ENCODE data around the gene KIF5B.
"Not testable (repeated sequence)": the region's sequence is repeated elsewhere in the genome, so short reads cannot be mapped to it uniquely, and the experiment has no call there.

The KIF5B gene

GRCh38 chr10:32059472-32059871 is 3.2 kb upstream of the KIF5B start:
- DNase-seq (ENCODE audit: low read depth), result no peak

DNA sequence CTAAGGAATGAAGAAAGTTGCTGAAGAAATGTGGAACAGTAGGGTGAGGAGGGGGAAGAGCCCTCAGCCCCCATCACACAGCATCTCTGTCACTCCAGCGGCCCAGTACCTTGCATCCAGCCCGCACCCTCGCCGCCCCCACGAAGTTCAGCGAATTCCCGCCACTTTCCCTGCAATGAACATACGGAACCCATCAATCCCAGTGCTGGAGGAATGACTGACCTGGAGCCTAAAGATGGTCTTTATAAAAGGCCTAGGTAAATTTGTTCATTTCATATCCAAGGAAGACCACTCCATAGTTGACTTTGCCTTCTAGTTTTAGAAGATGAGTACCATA is 779 bp upstream of the KIF5B start:
- DNase-seq (ENCODE audit: low read depth), result no peak

- DNase-seq (ENCODE audit: low read depth), result peak; percentile 63
Observed at GRCh38 chr10:32055478-32056135, 618 bp downstream of the KIF5B start.

DNA sequence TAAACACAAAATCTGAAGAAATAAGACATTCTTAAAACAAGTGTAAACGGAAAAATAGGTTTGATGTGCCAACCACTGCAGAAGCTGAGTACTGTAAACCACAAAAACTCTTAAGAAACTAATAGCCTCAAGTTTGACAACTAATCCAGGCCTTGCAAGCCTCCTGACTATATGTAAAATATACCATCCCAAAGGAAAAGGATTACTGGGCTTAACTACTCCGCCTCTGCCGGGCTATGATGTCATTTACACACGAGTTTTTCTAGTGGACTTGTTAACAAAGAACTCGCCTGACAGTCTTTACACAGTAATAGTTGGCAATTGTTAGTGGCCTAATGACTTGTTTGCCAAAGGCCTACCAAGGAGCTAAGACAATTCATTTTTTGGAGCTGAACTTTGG is 2.1 kb downstream of the KIF5B start:
- DNase-seq (ENCODE audit: low read depth), result peak; percentile 66

DNA sequence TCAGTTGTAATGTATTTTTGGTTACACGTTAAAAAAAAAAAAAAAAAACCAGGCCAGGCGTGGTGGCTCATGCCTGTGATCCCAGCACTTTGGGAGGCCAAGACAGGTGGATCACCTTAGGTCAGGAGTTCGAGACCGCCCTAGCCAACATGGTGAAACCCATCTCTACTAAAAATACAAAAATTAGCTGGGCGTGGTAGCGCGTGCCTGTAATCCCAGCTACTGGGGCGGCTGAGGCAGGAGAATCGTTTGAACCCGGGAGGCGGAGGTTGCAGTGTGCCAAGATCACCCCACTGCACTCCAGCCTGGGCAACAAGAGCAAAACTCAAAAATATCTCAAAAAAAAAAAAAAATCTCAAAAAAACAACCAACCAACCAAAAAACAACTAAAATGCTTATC is 2.8 kb downstream of the KIF5B start:
- not testable (repeated sequence) for DNase-seq (ENCODE audit: low read depth)

DNA sequence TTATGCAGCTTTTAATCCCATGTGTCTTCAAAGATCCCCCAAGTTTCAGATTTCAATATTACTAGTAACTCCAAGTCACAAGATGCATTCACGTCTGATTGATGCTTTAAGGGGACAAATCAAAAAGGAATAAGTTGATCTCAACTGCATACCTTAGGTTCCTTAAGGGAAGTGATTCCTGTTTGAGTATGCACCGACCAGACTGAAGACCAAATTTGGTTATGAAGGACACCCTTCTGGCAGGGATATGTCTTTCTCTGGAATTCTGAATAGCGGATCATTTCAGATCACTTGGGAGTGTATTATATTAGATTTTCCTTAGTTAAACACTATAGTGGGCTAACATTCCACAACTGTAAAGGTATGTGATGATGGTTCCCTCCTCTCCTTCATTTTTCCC is 4.3 kb downstream of the KIF5B start:
- DNase-seq (ENCODE audit: low read depth), result peak; percentile 47

GRCh38 chr10:32050177-32050576 is 6.0 kb downstream of the KIF5B start:
- DNase-seq (ENCODE audit: low read depth), result no peak

DNA sequence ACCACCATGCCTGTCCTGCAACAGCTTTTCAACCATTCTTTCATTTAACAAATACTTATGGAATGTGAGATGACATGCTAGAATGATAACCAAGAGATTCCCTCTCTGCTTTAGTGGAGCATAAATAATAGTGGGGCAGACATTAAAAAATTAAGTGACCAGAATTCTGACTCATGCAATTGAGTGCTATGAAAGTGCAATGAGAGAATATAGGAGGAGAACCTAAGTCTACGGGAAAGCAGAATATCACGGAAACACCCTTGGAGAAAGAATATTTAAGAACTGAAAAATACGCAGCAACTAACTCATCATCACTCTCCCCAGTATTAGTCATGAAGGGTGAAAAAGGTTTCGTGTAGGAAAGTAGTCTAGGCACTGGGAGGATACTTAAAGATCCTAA is 7.1 kb downstream of the KIF5B start:
- DNase-seq (ENCODE audit: low read depth), result peak; percentile 77

- DNase-seq (ENCODE audit: low read depth), result no peak
Observed at GRCh38 chr10:32048282-32048681, 7.9 kb downstream of the KIF5B start.

DNA sequence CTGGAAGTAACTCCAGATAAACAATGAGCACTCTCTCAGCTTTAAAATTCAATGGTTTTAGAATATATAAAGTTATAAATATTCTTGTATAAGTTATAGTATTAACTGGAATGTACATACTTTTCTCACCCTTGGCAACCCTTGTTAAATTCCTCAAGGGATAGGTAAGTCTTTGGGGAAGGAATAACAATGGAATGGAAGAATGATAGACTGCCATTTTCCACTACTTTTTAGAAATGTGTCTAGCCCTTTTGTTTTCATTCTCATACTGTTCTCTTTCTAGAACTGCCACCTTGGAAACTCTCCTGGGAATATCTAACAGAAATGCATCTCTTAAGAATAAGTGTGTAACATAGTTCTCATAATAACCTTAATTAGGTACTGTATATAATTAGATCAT is 8.3 kb downstream of the KIF5B start:
- DNase-seq (ENCODE audit: low read depth), result no peak

GRCh38 chr10:32046151-32046550 is 10.1 kb downstream of the KIF5B start:
- DNase-seq (ENCODE audit: low read depth), result no peak

GRCh38 chr10:32042730-32043129 is 13.5 kb downstream of the KIF5B start:
- DNase-seq (ENCODE audit: low read depth), result peak; percentile 88

GRCh38 chr10:32041290-32042028 is 14.8 kb downstream of the KIF5B start:
- DNase-seq (ENCODE audit: low read depth), result peak; percentile 27

- DNase-seq (ENCODE audit: low read depth), result no peak
Observed at GRCh38 chr10:32039734-32040133, 16.5 kb downstream of the KIF5B start.

DNA sequence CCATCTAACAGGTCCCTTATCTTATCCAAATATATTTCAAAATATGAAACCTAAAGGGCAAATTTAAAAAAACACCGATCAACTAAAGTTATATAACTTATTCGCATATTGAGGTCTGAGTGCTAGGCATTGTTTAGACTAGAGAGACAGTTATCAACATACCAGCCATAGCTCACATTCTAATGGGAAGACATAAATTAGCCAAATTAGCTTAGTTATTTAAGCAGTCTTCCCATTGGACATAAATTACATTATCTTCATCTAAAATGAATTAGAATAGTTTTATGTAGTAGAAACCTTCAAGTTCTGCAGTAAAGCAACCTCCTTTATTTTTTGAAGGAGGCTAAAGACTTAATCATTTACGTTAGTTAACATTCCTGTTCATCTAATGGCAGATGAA is 17.4 kb downstream of the KIF5B start:
- peak; percentile 68 for DNase-seq (ENCODE audit: low read depth)

DNA sequence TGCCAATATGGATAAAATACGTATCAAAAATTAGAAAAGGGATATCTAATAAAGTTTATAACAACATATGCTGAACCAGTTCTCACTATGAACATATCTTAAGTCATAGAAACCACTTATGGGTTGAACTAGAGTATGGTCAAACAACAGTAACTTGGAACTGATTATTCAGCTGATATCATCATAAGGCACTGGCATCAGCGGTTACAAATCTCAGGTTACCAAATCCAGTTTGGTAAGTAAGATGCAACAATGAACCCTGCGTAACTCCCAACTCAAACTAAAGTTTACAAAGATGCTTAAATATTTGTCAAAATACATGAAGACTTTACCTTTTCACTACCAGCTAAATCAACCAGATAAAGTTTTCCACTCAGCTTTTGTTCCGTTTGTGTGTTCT is 19.3 kb downstream of the KIF5B start:
- no peak for DNase-seq (ENCODE audit: low read depth)

GRCh38 chr10:32035038-32035437 is 21.2 kb downstream of the KIF5B start:
- no peak for DNase-seq (ENCODE audit: low read depth)

DNA sequence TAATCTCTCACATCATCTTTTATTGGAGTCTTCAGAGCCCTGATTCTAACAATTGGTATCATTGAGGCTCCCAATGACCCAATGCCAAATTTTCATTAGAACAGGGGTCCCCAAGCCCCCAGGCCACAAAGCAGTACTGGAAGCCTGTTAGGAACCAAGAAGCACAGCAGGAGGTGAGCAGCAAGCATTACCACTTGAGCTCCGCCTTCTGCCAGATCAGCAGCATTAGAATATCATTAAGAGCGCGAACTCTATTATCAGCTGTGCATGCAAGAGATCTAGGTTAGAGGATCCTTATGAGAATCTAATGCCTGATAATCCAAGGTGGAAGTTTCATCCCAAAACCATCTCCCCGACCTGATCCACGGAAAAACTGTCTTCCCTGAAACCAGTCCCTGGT is 23.1 kb downstream of the KIF5B start:
- DNase-seq (ENCODE audit: low read depth), result no peak

- DNase-seq (ENCODE audit: low read depth), result no peak
Observed at GRCh38 chr10:32031920-32032319, 24.3 kb downstream of the KIF5B start.

DNA sequence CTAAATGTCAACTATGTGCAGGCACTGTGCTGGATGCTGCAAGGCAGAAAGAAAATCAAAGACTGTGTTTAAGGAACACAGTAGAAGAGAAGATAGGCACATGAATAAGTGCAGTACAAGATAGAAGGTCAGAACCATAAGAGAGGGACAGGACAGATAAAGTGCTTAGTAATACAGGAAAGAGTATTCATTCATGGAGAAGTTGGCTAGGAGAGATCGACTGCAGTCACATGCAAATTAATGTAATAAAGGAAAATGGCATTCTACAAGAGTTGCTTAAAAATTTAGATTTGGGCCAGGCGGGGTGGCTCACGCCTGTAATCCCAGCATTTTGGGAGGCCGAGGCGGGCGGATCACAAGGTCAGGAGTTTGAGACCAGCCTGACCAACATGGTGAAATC is 24.8 kb downstream of the KIF5B start:
- no peak for DNase-seq (ENCODE audit: low read depth)

DNA sequence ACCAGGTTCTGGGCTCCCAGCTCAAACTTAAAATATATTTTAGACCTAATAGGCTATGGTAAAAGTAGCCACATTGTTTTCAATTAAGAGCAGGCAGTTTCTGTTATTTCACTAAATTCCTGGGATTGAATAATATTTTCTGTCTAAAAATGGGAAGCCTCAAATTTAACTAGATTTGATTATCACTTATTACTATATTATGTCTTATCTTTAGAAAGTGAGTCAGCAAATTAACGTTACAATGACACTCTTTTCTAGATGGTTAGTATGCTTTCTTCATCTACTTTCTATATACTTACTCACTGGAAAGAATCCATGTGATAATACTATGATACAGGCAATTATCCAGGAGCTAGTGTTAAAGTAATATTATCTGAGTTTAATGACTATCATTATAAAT is 27.5 kb downstream of the KIF5B start:
- DNase-seq (ENCODE audit: low read depth), result no peak

GRCh38 chr10:32023264-32023663 is 33.0 kb downstream of the KIF5B start:
- DNase-seq (ENCODE audit: low read depth), result no peak

GRCh38 chr10:32017044-32017443 is 39.2 kb downstream of the KIF5B start:
- DNase-seq (ENCODE audit: low read depth), result no peak

DNA sequence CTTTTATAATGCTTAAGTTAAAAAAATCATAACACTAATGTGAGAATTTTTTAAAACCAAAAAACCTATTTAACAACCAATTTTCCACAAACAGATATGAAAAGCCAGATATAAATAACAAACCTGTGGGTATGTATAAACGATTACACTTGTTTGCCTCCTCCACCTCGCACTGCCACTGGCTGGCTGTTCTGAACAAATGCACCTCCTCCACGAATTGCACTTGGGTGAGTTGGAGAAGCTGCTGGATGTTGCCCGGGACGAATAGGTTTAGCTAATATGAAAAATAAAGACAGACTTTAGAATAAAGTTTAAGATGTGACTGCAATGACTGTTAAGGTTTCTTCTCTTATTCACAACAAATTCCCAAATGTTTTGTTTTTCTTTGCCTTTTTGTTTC is 40.8 kb downstream of the KIF5B start:
- no peak for DNase-seq (ENCODE audit: low read depth)

Measured in EH (cell line).